ENCODE results near the gene GOLGB1.
"Not testable (repeated sequence)": the region's sequence is repeated elsewhere in the genome, so short reads cannot be mapped to it uniquely, and the experiment has no call there.

The GOLGB1 gene, protein sequence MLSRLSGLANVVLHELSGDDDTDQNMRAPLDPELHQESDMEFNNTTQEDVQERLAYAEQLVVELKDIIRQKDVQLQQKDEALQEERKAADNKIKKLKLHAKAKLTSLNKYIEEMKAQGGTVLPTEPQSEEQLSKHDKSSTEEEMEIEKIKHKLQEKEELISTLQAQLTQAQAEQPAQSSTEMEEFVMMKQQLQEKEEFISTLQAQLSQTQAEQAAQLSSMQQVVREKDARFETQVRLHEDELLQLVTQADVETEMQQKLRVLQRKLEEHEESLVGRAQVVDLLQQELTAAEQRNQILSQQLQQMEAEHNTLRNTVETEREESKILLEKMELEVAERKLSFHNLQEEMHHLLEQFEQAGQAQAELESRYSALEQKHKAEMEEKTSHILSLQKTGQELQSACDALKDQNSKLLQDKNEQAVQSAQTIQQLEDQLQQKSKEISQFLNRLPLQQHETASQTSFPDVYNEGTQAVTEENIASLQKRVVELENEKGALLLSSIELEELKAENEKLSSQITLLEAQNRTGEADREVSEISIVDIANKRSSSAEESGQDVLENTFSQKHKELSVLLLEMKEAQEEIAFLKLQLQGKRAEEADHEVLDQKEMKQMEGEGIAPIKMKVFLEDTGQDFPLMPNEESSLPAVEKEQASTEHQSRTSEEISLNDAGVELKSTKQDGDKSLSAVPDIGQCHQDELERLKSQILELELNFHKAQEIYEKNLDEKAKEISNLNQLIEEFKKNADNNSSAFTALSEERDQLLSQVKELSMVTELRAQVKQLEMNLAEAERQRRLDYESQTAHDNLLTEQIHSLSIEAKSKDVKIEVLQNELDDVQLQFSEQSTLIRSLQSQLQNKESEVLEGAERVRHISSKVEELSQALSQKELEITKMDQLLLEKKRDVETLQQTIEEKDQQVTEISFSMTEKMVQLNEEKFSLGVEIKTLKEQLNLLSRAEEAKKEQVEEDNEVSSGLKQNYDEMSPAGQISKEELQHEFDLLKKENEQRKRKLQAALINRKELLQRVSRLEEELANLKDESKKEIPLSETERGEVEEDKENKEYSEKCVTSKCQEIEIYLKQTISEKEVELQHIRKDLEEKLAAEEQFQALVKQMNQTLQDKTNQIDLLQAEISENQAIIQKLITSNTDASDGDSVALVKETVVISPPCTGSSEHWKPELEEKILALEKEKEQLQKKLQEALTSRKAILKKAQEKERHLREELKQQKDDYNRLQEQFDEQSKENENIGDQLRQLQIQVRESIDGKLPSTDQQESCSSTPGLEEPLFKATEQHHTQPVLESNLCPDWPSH (N-terminal part only)

DNA sequence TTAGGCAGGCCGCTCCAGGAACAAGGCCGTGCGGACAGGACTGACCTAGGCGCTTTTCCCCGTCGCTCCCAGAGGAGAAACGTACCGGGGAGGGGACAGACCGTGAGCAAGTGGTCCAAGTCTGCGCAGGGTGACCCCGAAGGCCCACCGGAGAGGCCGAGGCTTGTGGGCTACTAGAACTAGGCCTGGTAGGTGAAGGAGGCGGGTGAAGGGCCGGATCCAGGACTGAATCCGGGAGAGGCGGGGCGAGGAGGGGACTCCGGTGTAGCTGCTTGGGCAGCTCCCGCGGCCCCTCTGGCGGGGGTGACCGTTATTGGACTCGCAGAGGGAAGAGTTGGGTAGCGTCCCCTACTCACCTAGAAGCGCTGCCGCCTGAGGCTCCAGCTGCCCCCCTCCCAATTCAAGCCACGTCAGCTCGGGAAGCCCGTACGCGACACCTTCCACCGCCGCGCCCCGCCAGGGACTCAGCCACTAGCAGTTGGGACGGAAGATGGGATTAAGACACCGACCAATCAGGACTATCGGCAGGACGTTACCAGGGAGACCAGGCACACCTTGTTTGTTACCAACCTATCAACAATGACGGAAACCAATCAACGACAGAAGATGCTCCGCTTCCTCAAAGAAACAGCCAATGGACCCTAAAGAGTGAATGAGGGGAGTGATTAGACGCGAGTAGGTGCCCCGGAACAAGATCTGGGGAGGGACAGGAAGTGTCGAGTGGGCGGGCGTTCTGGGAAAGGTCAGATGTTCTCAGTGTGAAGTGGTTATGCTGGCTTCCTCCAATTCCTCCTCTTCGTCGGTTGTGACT lies at the start of gene GOLGB1:
Gene GOLGB1, minus strand, starts transcription at position 466 of the 811 bp plus-strand sequence. CDS start 18,770 bp downstream, outside the sequence.
- peak; percentile 96 for DNase-seq

GRCh38 chr3:121796970-121797369 lies 47.4 kb upstream of the GOLGB1 start:
- no peak for DNase-seq

GRCh38 chr3:121794264-121794983 lies 44.9 kb upstream of the GOLGB1 start:
- DNase-seq, result no peak

DNA sequence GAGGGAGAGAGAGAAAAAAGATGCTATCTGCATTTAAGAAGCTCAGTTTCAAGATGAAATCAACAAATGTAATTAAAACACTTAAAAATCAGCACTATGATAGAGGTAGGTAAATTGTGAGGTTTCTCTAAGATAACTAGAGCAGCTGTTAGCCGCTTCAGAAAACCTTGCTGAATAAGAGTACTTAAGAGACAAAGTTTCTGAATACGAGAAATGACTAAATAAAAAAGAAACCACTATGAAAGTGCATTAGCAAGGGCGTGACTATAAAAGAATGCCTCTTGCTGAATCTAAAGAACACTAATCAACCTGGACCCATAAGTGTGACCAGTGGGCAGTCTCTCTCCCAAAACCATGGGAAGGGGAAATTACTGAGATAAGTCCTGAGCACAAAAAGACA lies 43.5 kb upstream of the GOLGB1 start:
- DNase-seq, result no peak

GRCh38 chr3:121786485-121786884 lies 36.9 kb upstream of the GOLGB1 start:
- DNase-seq, result no peak

DNA sequence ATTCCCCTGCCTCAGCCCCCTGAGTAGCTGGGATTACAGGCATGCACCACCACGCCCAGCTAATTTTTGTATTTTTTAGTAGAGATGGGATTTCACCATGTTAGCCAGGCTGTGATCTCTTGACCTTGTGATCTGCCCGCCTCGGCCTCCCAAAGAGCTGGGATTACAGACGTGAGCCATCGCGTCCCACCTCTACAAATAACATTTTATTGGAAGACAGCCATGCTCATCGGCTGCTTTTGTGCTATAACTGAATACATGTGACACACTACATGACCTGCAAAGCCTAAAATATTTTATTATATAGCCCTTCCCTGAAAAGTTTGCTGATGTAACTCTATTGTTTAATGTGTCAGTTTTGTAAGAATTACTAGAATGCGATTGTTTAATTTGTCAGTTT lies 33.2 kb upstream of the GOLGB1 start:
- not testable (repeated sequence) for DNase-seq

GRCh38 chr3:121781611-121782010 lies 32.1 kb upstream of the GOLGB1 start:
- DNase-seq, result no peak

- not testable (repeated sequence) for DNase-seq
Observed at GRCh38 chr3:121775095-121775494, 25.6 kb upstream of the GOLGB1 start.

- no peak for DNase-seq
Observed at GRCh38 chr3:121769246-121769645, 19.7 kb upstream of the GOLGB1 start.

- no peak for DNase-seq
Observed at GRCh38 chr3:121768452-121768851, 18.9 kb upstream of the GOLGB1 start.

DNA sequence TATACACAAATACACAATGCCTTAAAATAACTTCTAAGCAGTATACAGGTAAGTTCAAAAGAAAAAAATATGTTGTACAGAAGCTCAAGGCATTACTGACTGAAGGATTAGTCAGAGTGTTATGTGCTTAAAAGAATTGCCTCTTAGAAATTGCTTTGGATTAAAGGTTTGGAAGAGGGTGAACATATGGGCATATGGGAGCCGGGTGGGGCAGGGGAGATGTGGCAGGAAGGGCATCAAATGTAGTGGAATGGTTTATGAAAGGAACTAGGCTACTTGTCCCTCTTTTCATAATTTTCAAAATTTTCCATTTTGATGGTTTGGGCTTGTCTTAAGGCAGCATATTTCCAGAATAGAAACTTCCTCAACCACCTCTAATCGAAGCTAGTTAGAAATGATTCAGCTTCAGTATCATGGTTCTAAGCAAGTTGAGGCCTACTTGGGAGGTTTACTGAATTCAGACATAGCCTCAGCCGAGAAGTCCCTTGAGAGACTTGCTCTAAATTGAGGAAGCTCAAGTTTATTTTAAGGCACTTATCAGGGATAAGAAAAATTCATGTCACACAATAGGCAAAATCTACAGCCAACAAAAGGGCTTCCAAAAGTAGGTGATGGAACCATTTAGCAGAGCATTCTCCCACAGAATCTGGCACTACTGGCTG lies 10.1 kb upstream of the GOLGB1 start:
- no peak for DNase-seq

DNA sequence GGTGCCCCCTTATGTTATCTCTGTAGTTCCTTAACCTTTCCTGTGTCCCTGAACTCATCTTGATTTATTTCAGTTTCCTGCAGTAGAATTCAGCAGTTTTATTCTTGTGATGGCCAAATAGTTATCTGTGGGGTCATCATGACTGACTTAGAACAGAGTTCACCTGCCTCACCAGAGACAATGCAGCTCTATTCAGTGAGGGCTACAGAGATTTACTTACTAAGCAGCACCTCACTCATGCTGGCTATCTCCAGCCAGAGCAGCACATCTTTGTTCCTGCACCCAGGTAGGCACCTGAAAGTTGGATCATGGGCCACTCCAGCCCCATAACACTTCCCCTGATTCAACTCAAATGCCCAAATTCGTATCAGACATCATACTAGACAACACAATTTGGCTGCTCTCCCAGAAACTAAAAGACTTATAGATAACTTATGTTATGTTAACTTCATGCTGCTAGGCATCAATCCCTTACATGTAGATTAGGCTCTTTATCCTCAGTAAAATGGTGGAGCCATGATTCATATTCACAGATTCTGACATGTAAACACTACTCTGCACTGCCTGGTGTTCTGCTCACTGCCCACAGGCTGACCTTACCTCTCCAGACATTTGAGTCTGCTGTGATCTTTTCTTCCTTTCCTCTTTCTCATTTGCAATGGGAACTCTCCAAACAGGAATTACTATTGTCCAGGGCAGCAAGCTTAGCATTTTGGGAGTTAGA lies 9.3 kb upstream of the GOLGB1 start:
- DNase-seq, result no peak

GRCh38 chr3:121757812-121758545 lies 8.4 kb upstream of the GOLGB1 start:
- DNase-seq, result no peak

GRCh38 chr3:121757087-121757811 lies 7.7 kb upstream of the GOLGB1 start:
- DNase-seq, result no peak

- no peak for DNase-seq
Observed at GRCh38 chr3:121752772-121753171, 3.2 kb upstream of the GOLGB1 start.

- no peak for DNase-seq
Observed at GRCh38 chr3:121752261-121752660, 2.7 kb upstream of the GOLGB1 start.

DNA sequence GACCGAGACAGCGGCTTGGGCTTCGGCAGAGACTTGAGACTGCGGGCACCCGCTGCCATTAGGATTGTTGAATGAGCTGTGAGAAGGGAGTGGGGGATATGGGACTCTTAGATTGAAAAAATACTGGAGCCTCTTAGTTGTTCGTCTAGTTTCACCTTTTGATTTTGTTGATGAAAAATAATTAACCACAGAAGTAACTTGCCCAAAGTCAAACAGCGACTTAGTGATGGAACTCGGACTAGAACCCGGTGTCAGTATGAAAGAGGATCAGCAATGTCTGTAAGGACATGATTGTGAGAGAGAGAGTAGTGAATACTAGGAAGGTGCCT lies 510 bp upstream of the GOLGB1 start:
- no peak for DNase-seq

DNA sequence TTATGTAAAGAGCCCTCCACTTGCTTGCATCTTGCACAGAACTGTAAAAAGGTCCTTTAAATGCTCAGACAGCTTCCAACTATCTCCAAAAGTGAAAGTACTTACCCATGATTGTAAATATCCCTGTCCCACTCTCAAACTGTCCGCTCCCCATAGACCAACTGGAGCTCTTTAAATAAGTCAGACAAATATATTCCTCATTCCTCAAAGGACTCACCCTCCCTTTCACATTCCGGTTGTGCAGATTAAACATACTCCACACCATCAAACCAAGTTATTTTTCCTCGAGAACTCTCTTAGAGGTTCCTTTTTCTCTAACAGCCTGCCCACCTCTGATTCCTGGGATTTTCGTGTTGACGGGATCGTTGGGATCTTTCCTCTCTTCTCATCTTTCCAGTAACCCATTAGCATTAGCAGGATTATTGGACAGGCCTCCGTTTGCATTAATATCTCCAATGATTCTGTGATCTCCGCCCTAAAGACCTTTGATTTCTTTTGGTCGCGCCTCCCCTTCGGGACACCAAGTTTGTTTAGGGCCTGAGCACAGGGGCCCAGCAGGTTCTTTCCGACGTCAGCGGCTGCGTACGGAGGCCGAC lies 763 bp downstream of the GOLGB1 start:
- peak in 1 of 2 donors; percentile 49 for DNase-seq
